SK-N-MC (cell line): ENCODE results near the gene STON1.

Experiments
- EZH2 ChIP-seq: fragments of 200-600 bp; sonication (generic); IDR thresholded peaks from one replicate; pipeline ENCODE4 v1.6.1; 2017; ENCODE audit warnings: antibody characterized with exemption
- FOXP2 ChIP-seq: optimal IDR thresholded peaks from 2 replicates; pipeline ENCODE3; 2011; ENCODE audit warnings: mild to moderate bottlenecking, moderate library complexity; ENCODE audit not compliant: insufficient read depth; ENCODE audit errors: extremely low read length, control extremely low read depth
- POLR2AphosphoS5 ChIP-seq: IDR thresholded peaks from 2 replicates; pipeline ENCODE4 v1.6.1; 2012; ENCODE audit warnings: mild to moderate bottlenecking, low read depth, low read length, borderline replicate concordance

DNA sequence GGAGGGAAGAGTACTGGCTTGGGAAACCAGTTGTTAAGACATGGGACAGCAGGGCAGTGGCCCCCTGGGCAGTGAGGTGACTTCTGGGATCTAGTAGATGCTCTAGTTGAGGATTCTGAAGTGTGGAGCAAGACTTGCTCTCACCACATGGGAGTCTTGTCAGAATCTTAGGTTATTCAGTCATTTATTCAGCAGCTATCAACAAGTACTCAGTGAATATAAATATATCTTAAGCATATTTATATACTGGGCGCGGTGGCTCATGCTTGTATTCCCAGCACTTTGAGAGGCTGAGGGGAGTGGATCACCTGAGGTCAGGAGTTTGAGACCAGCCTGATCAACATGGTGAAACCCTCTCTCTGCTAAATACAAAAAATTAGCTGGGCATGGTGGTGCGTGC lies 20.0 kb downstream of the STON1 start:
- TF ChIP-seq POLR2AphosphoS5 = no peak
- no peak for TF ChIP-seq EZH2
- no peak for TF ChIP-seq FOXP2
